GM12874 (cell line): ENCODE results near the gene RBM33.
A peak's percentile ranks its signal among the peaks of the same experiment; 100 is the strongest.

Experiments
- TF ChIP-seq, protein P1 (sequence below): IDR thresholded peaks from 2 replicates; pipeline ENCODE4 v1.5.1; 2011; ENCODE audit warnings: low read depth, mild to moderate bottlenecking, control low read depth, low read length, moderate library complexity; ENCODE audit not compliant: insufficient read depth

RBM33 gene, protein sequence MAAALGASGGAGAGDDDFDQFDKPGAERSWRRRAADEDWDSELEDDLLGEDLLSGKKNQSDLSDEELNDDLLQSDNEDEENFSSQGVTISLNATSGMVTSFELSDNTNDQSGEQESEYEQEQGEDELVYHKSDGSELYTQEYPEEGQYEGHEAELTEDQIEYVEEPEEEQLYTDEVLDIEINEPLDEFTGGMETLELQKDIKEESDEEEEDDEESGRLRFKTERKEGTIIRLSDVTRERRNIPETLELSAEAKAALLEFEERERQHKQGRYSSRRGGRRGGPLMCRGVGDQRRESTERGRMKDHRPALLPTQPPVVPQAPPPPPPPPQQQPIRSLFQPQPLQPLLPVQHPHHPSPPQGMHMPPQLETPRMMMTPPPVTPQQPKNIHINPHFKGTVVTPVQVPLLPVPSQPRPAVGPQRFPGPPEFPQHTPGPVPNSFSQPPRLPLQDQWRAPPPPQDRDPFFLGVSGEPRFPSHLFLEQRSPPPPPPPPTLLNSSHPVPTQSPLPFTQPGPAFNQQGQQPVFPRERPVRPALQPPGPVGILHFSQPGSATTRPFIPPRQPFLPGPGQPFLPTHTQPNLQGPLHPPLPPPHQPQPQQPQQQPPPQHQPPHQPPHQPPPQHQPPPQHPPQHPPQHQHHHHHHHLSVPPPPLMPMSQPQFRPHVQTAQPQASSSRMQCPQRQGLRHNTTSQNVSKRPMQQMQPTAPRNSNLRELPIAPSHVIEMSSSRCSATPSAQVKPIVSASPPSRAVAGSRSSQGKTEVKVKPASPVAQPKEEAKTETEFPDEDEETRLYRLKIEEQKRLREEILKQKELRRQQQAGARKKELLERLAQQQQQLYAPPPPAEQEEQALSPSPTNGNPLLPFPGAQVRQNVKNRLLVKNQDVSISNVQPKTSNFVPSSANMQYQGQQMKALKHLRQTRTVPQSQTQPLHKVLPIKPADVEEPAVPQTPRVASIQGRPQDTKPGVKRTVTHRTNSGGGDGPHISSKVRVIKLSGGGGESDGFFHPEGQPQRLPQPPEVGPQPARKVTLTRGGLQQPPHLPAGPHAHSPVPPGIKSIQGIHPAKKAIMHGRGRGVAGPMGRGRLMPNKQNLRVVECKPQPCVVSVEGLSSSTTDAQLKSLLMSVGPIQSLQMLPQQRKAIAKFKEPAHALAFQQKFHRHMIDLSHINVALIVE

GRCh38 chr7:155644178-155644970 lies at the start of gene RBM33:
Gene RBM33, plus strand, starts transcription at chr7:155644661. Its CDS starts 216 bp downstream, at chr7:155644877.
- TF ChIP-seq, protein P1, sequence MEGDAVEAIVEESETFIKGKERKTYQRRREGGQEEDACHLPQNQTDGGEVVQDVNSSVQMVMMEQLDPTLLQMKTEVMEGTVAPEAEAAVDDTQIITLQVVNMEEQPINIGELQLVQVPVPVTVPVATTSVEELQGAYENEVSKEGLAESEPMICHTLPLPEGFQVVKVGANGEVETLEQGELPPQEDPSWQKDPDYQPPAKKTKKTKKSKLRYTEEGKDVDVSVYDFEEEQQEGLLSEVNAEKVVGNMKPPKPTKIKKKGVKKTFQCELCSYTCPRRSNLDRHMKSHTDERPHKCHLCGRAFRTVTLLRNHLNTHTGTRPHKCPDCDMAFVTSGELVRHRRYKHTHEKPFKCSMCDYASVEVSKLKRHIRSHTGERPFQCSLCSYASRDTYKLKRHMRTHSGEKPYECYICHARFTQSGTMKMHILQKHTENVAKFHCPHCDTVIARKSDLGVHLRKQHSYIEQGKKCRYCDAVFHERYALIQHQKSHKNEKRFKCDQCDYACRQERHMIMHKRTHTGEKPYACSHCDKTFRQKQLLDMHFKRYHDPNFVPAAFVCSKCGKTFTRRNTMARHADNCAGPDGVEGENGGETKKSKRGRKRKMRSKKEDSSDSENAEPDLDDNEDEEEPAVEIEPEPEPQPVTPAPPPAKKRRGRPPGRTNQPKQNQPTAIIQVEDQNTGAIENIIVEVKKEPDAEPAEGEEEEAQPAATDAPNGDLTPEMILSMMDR, result no peak

DNA sequence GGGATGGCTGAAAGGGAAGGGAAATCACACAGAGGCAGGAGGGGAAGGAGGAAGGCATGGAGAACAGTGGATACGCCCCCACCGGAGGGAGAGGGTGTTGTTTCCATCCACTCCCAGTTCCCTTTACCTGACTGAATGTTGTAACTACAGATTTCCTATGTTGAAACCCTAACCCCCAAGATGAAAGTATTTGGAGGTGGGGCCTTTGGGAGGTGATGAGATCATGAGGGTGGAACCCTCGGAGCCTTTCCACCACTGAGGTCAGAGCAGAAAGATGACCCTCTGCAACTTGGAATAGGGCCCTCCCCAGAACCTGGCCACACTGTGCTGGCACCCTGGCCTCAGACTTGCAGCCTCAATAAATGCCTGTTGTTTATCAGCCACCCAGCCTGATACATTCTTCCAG lies 49.5 kb upstream of the RBM33 start:
- TF ChIP-seq, protein P1, result no peak

GRCh38 chr7:155597753-155598140 lies 46.7 kb upstream of the RBM33 start:
- TF ChIP-seq, protein P1, result no peak

DNA sequence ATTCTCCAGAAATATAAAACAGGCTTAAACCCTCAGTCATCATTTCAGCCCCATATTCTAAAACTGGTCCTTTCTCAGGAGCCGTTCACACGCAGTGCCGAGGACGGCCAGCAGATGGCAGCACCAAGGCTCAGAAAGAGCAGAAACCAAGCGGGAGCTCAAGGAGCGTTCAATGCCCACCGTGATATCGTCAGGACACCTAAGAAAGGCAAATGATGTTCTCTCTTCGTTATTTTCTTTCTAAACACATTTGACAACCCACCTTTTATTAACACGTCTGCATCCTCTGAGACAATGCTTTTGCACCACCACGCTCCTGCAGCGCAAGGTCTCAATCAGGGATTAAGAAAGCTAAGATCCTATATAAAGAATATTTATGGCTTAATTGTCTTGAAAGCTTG lies 45.7 kb upstream of the RBM33 start:
- TF ChIP-seq, protein P1, result peak; percentile 86

DNA sequence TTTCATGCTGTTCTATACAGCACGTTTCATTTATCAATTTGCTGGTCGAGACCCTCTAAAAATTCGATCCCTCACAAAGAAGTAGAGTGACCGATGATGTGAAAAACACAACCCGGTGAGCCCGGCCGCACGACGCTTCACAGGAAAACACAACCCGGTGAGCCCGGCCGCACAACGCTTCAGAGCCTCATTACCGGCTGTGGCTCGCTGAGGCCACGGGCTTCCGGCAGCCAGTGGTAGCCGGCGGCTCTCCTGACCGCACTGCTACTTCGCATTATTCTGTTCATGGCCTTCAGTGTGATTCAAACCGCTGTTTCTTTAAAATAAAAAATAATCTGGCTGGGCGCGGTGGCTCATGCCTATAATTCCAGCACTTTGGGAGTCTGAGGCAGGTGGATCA lies 42.3 kb upstream of the RBM33 start:
- TF ChIP-seq, protein P1, result no peak

- TF ChIP-seq, protein P1, result no peak
Observed at GRCh38 chr7:155602750-155603149, 41.7 kb upstream of the RBM33 start.
